Measurements from ENCODE around the gene EGFR. TPM values are rescaled to one million over a fixed set of nuclear protein-coding genes. Genes with fewer than 3 reads are reported as not detected.

EGFR gene
- total RNA-seq, 2 donors from 2014 or later, result 42.5 to 44.2 TPM

GRCh38 chr7:54980521-54980920 lies 38.3 kb upstream of the EGFR start:
- TF ChIP-seq CTCF (IDR thresholded peaks at IDR 0.05) (no peak), POLR2A (IDR thresholded peaks at IDR 0.05) (no peak)
- DNase-seq (no peak), ATAC-seq (no peak)
- H3K4me3 ChIP-seq, result no peak overlapping the region
- 87 to 91% methylated on average over 14 of the region's 14 CpGs for WGBS, 2 donors
- H3K9me3 ChIP-seq, result no peaks in the 10 kb centered on the region
- intact Hi-C loops (cut with DNase I), result no loop called here
- H3K4me1 ChIP-seq, result no peaks in the 10 kb centered on the region
- no peaks in the 10 kb centered on the region for H3K27me3 ChIP-seq
- no peak overlapping the region for H3K27ac ChIP-seq
- no peaks in the 10 kb centered on the region for H3K36me3 ChIP-seq (replicated peaks in 1 of 2; ENCODE audit: insufficient read depth in 1 of 2, low read depth in 2 of 2)

GRCh38 chr7:54981913-54982312 lies 36.9 kb upstream of the EGFR start:
- Histone ChIP-seq H3K36me3 (replicated peaks in 1 of 2; ENCODE audit: insufficient read depth in 1 of 2, low read depth in 2 of 2) (no peaks in the 10 kb centered on the region), H3K4me1 (no peaks in the 10 kb centered on the region), H3K27me3 (no peaks in the 10 kb centered on the region), H3K9me3 (no peaks in the 10 kb centered on the region), H3K4me3 (no peak overlapping the region), H3K27ac (no peak overlapping the region)
- intact Hi-C loops (cut with DNase I), result no loop called here
- 81 to 90% methylated on average over 11 of the region's 11 CpGs for WGBS, 2 donors
- no peak for TF ChIP-seq CTCF (IDR thresholded peaks at IDR 0.05)
- TF ChIP-seq POLR2A (IDR thresholded peaks at IDR 0.05), result no peak
- DNase-seq (no peak), ATAC-seq (no peak)

- ATAC-seq, result no peak
- no peaks in the 10 kb centered on the region for H3K4me1 ChIP-seq
- no peak for DNase-seq
- H3K27me3 ChIP-seq, result no peaks in the 10 kb centered on the region
- H3K36me3 ChIP-seq (replicated peaks in 1 of 2; ENCODE audit: insufficient read depth in 1 of 2, low read depth in 2 of 2), result no peaks in the 10 kb centered on the region
- 74 to 87% methylated on average over 7 of the region's 7 CpGs for WGBS, 2 donors
- H3K9me3 ChIP-seq, result no peaks in the 10 kb centered on the region
- H3K27ac ChIP-seq, result no peak overlapping the region
- H3K4me3 ChIP-seq, result no peak overlapping the region
- TF ChIP-seq POLR2A (IDR thresholded peaks at IDR 0.05) (no peak), CTCF (IDR thresholded peaks at IDR 0.05) (no peak)
- intact Hi-C loops (cut with DNase I), result no loop called here
Observed at GRCh38 chr7:54985426-54986330, 33.1 kb upstream of the EGFR start.

DNA sequence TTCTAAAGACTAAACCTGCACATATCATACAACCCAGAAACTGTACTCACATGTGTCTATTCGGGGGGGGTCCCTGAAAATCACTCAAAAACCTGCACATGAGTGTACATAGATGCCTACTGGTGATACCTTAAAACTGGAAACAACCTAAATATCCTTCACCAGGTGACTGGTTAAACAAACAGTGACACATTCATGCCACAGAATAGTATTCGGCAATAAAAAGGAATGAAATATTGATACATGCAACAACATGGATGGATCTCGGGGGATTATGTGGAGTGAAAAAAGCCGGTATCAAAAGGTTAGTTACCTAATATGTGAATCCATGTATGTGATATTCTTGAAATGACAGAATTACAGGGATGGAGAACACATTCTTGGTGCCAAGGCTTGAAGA lies 32.1 kb upstream of the EGFR start:
- Histone ChIP-seq H3K27ac (no peak overlapping the region), H3K4me3 (no peak overlapping the region), H3K9me3 (no peaks in the 10 kb centered on the region), H3K36me3 (replicated peaks in 1 of 2; ENCODE audit: insufficient read depth in 1 of 2, low read depth in 2 of 2) (no peaks in the 10 kb centered on the region), H3K27me3 (no peaks in the 10 kb centered on the region), H3K4me1 (no peaks in the 10 kb centered on the region)
- 76 to 77% methylated on average over 4 of the region's 4 CpGs for WGBS, 2 donors
- intact Hi-C loops (cut with DNase I), result no loop called here
- DNase-seq (no peak), ATAC-seq (no peak)
- no peak for TF ChIP-seq POLR2A (IDR thresholded peaks at IDR 0.05)
- TF ChIP-seq CTCF (IDR thresholded peaks at IDR 0.05), result no peak

- Histone ChIP-seq H3K36me3 (replicated peaks in 1 of 2; ENCODE audit: insufficient read depth in 1 of 2, low read depth in 2 of 2) (no peaks in the 10 kb centered on the region), H3K27ac (no peak overlapping the region), H3K27me3 (no peaks in the 10 kb centered on the region), H3K4me3 (no peak overlapping the region), H3K4me1 (no peaks in the 10 kb centered on the region), H3K9me3 (no peaks in the 10 kb centered on the region)
- no peak for ATAC-seq
- no peak for DNase-seq
- 8 to 12% methylated on average over 1 of the region's 1 CpG for WGBS, 2 donors
- TF ChIP-seq POLR2A (IDR thresholded peaks at IDR 0.05) (no peak), CTCF (IDR thresholded peaks at IDR 0.05) (no peak)
- intact Hi-C loops (cut with DNase I), result no loop called here
Observed at GRCh38 chr7:54987772-54988171, 31.0 kb upstream of the EGFR start.
